ENCODE data around the gene UROS.

GRCh38 chr10:125756853-125757487, 66.1 kb downstream of the UROS start:
- TF ChIP-seq CTCF (IDR thresholded peaks at IDR 0.05; ENCODE audit: poor library complexity) (no peak), EZH2 (IDR thresholded peaks at IDR 0.05; ENCODE audit: borderline replicate concordance) (no peak)
